Activated CD4-positive, alpha-beta memory T cell treated with anti-CD3 and anti-CD28 coated beads, Interleukin-2, amount 10 ng/mL, durations not matched to agents 7 days and 5 days (primary cell): ENCODE results near the gene LRIG3. TPM values are rescaled to one million over a fixed set of nuclear protein-coding genes. Genes with fewer than 3 reads are reported as not detected.

Source experiments
- CTCF ChIA-PET: fragments of 350-600 bp; sonication (Branson Sonifier 250); formaldehyde crosslinking; loops from one replicate; lab custom pipeline; 2021; ENCODE audit warnings: antibody characterized with exemption, inconsistent platforms; lab: Charles Lee
- POLR2A ChIA-PET: fragments of 350-600 bp; sonication (Branson Sonifier 250); formaldehyde crosslinking; loops from one replicate; lab custom pipeline; 2021; ENCODE audit warnings: antibody characterized with exemption; lab: Charles Lee
- DNase-seq: peaks from one replicate; pipeline ENCODE4 v3.0.0-alpha.2; 2020
- H3K27ac Mint-ChIP-seq: one replicate; pipeline ENCODE4 v1.8.0; 2021; ENCODE audit warnings: mild to moderate bottlenecking, mixed read lengths
- H3K27me3 Mint-ChIP-seq: one replicate; pipeline ENCODE4 v1.8.0; 2021; ENCODE audit warnings: mixed read lengths
- H3K36me3 Mint-ChIP-seq: one replicate; pipeline ENCODE4 v1.8.0; 2021; ENCODE audit warnings: low read depth, mixed read lengths
- H3K4me1 Mint-ChIP-seq: one replicate; pipeline ENCODE4 v1.8.0; 2021; ENCODE audit warnings: mixed read lengths
- H3K4me3 Mint-ChIP-seq: one replicate; pipeline ENCODE4 v1.8.0; 2021; ENCODE audit warnings: mild to moderate bottlenecking, mixed read lengths
- H3K9me3 Mint-ChIP-seq: one replicate; pipeline ENCODE4 v1.8.0; 2021; ENCODE audit warnings: mixed read lengths
- total RNA-seq, 2 experiments: library from RNA; stranded (reverse); gene quantifications; one replicate each; pipeline ENCODE4 v1.2.3, GENCODE V29; 2021

The LRIG3 gene
- total RNA-seq, 2 experiments from 2014 or later: 0.08 to 0.18 TPM

- H3K4me3 Mint-ChIP-seq: no peak overlapping the region
- no peak overlapping the region for H3K27ac Mint-ChIP-seq
- ChIA-PET CTCF (no interaction called here), POLR2A (no interaction called here)
- H3K9me3 Mint-ChIP-seq: no peaks in the 10 kb centered on the region
- H3K4me1 Mint-ChIP-seq: no peaks in the 10 kb centered on the region
- H3K27me3 Mint-ChIP-seq: no peaks in the 10 kb centered on the region
- DNase-seq: no peak
- no peaks in the 10 kb centered on the region for H3K36me3 Mint-ChIP-seq
Observed at GRCh38 chr12:58886474-58886873, 33.8 kb downstream of the LRIG3 start.

- no peaks in the 10 kb centered on the region for H3K9me3 Mint-ChIP-seq
- POLR2A ChIA-PET: no interaction called here
- no peaks in the 10 kb centered on the region for H3K27me3 Mint-ChIP-seq
- H3K36me3 Mint-ChIP-seq: no peaks in the 10 kb centered on the region
- no peak overlapping the region for H3K27ac Mint-ChIP-seq
- no peak for DNase-seq
- H3K4me1 Mint-ChIP-seq: no peaks in the 10 kb centered on the region
- CTCF ChIA-PET: no interaction called here
- H3K4me3 Mint-ChIP-seq: no peak overlapping the region
Observed at GRCh38 chr12:58884916-58885315, 35.4 kb downstream of the LRIG3 start.

- CTCF ChIA-PET: no interaction called here
- peaks cover 1% of the 10 kb centered on the region for H3K9me3 Mint-ChIP-seq
- POLR2A ChIA-PET: no interaction called here
- no peak overlapping the region for H3K4me3 Mint-ChIP-seq
- no peak overlapping the region for H3K27ac Mint-ChIP-seq
- H3K4me1 Mint-ChIP-seq: no peaks in the 10 kb centered on the region
- H3K27me3 Mint-ChIP-seq: no peaks in the 10 kb centered on the region
- DNase-seq: no peak
- H3K36me3 Mint-ChIP-seq: no peaks in the 10 kb centered on the region
Observed at GRCh38 chr12:58883576-58884334, 36.5 kb downstream of the LRIG3 start.

GRCh38 chr12:58882826-58883225 is 37.5 kb downstream of the LRIG3 start:
- Mint-ChIP-seq H3K36me3 (no peaks in the 10 kb centered on the region), H3K4me3 (no peak overlapping the region), H3K27me3 (no peaks in the 10 kb centered on the region), H3K27ac (no peak overlapping the region), H3K9me3 (peaks cover 3% of the 10 kb centered on the region), H3K4me1 (no peaks in the 10 kb centered on the region)
- no peak for DNase-seq
- ChIA-PET CTCF (no interaction called here), POLR2A (no interaction called here)

- Mint-ChIP-seq H3K27ac (no peak overlapping the region), H3K4me1 (no peaks in the 10 kb centered on the region), H3K4me3 (no peak overlapping the region), H3K9me3 (peaks cover 3% of the 10 kb centered on the region), H3K27me3 (no peaks in the 10 kb centered on the region), H3K36me3 (no peaks in the 10 kb centered on the region)
- POLR2A ChIA-PET: no interaction called here
- CTCF ChIA-PET: interaction anchor here (0.7 kb wide), 1 partner anchor 123 kb away, joined by 3 read pairs; no protein-coding TSS in a partner anchor
- DNase-seq: no peak
Observed at GRCh38 chr12:58881816-58882215, 38.5 kb downstream of the LRIG3 start.

- no peaks in the 10 kb centered on the region for H3K36me3 Mint-ChIP-seq
- CTCF ChIA-PET: no interaction called here
- H3K4me1 Mint-ChIP-seq: no peaks in the 10 kb centered on the region
- H3K9me3 Mint-ChIP-seq: peaks cover 3% of the 10 kb centered on the region
- POLR2A ChIA-PET: no interaction called here
- no peak for DNase-seq
- no peaks in the 10 kb centered on the region for H3K27me3 Mint-ChIP-seq
- no peak overlapping the region for H3K4me3 Mint-ChIP-seq
- H3K27ac Mint-ChIP-seq: no peak overlapping the region
Observed at GRCh38 chr12:58880639-58881038, 39.7 kb downstream of the LRIG3 start.

GRCh38 chr12:58877243-58877743 is 43.0 kb downstream of the LRIG3 start:
- Mint-ChIP-seq H3K36me3 (no peaks in the 10 kb centered on the region), H3K4me3 (no peak overlapping the region), H3K9me3 (peaks cover 7% of the 10 kb centered on the region), H3K27me3 (no peaks in the 10 kb centered on the region), H3K27ac (no peak overlapping the region), H3K4me1 (no peaks in the 10 kb centered on the region)
- ChIA-PET POLR2A (no interaction called here), CTCF (no interaction called here)
- no peak for DNase-seq

- Mint-ChIP-seq H3K4me3 (no peak overlapping the region), H3K4me1 (no peaks in the 10 kb centered on the region), H3K36me3 (no peaks in the 10 kb centered on the region), H3K27me3 (no peaks in the 10 kb centered on the region), H3K9me3 (peaks cover 4% of the 10 kb centered on the region), H3K27ac (no peak overlapping the region)
- CTCF ChIA-PET: no interaction called here
- no peak for DNase-seq
- POLR2A ChIA-PET: no interaction called here
Observed at GRCh38 chr12:58873496-58873895, 46.8 kb downstream of the LRIG3 start.

GRCh38 chr12:58871556-58871955 is 48.7 kb downstream of the LRIG3 start:
- Mint-ChIP-seq H3K27me3 (no peaks in the 10 kb centered on the region), H3K4me1 (no peaks in the 10 kb centered on the region), H3K27ac (no peak overlapping the region), H3K9me3 (peaks cover 4% of the 10 kb centered on the region), H3K4me3 (no peak overlapping the region), H3K36me3 (no peaks in the 10 kb centered on the region)
- POLR2A ChIA-PET: no interaction called here
- CTCF ChIA-PET: no interaction called here
- no peak for DNase-seq

GRCh38 chr12:58870595-58870994 is 49.7 kb downstream of the LRIG3 start:
- Mint-ChIP-seq H3K4me3 (no peak overlapping the region), H3K27ac (no peak overlapping the region), H3K27me3 (no peaks in the 10 kb centered on the region), H3K4me1 (no peaks in the 10 kb centered on the region), H3K36me3 (no peaks in the 10 kb centered on the region), H3K9me3 (peaks cover 4% of the 10 kb centered on the region)
- POLR2A ChIA-PET: no interaction called here
- DNase-seq: no peak
- CTCF ChIA-PET: no interaction called here

GRCh38 chr12:58860788-58861240 is 59.5 kb downstream of the LRIG3 start:
- H3K27ac Mint-ChIP-seq: no peak overlapping the region
- ChIA-PET POLR2A (no interaction called here), CTCF (no interaction called here)

GRCh38 chr12:58860056-58860787 is 60.1 kb downstream of the LRIG3 start:
- Mint-ChIP-seq H3K9me3 (peaks cover 4% of the 10 kb centered on the region), H3K4me1 (no peaks in the 10 kb centered on the region), H3K36me3 (no peaks in the 10 kb centered on the region), H3K27ac (no peak overlapping the region), H3K4me3 (no peak overlapping the region), H3K27me3 (no peaks in the 10 kb centered on the region)
- ChIA-PET CTCF (no interaction called here), POLR2A (no interaction called here)
- no peak for DNase-seq

More at GRCh38 chr12:58860788-58861240, 59.5 kb downstream of the LRIG3 start:
- DNase-seq: no peak
- H3K9me3 Mint-ChIP-seq: peaks cover 4% of the 10 kb centered on the region
- no peaks in the 10 kb centered on the region for H3K27me3 Mint-ChIP-seq
- H3K36me3 Mint-ChIP-seq: no peaks in the 10 kb centered on the region
- H3K4me1 Mint-ChIP-seq: no peaks in the 10 kb centered on the region
- H3K4me3 Mint-ChIP-seq: no peak overlapping the region

- ChIA-PET POLR2A (no interaction called here), CTCF (no interaction called here)
- H3K4me1 Mint-ChIP-seq: no peaks in the 10 kb centered on the region
- H3K27ac Mint-ChIP-seq: no peak overlapping the region
- no peak overlapping the region for H3K4me3 Mint-ChIP-seq
- DNase-seq: no peak
- no peaks in the 10 kb centered on the region for H3K36me3 Mint-ChIP-seq
- H3K27me3 Mint-ChIP-seq: no peaks in the 10 kb centered on the region
- peaks cover 4% of the 10 kb centered on the region for H3K9me3 Mint-ChIP-seq
Observed at GRCh38 chr12:58858030-58858429, 62.3 kb downstream of the LRIG3 start.
